K562 (cell line): Measurements from ENCODE around the gene FPGS. TPM values are rescaled to one million over a fixed set of nuclear protein-coding genes. Genes with fewer than 3 reads are reported as not detected.

Experiments used
- ATF3 ChIP-seq, 2 experiments: fragments of 450-650 bp in 1 of 2; sonication (generic) in 1 of 2; formaldehyde crosslinking in 1 of 2; IDR thresholded peaks in 1 of 2; conservative IDR thresholded peaks in 1 of 2; 2 replicates each; pipeline versions ENCODE4 v1.6.1 to v1.8.1; 2016 to 2023; ENCODE audit warnings: mild to moderate bottlenecking in 2 of 2, moderate library complexity in 2 of 2, inconsistent platforms in 1 of 2, missing genetic modification reagents in 1 of 2
- CREB1 ChIP-seq, 2 experiments: sonication (generic) in 1 of 2; formaldehyde crosslinking in 1 of 2; IDR thresholded peaks; 2 replicates each; pipeline versions ENCODE4 v1.6.1 to v1.8.0; 2012 to 2022; ENCODE audit warnings: inconsistent platforms in 1 of 2, mild to moderate bottlenecking in 1 of 2, missing genetic modification reagents in 1 of 2, moderate library complexity in 1 of 2
- CREM ChIP-seq: IDR thresholded peaks from 2 replicates; pipeline ENCODE4 v1.6.1; 2014; ENCODE audit warnings: antibody characterized with exemption, low read depth
- DNMT1 ChIP-seq: fragments of 450-650 bp; IDR thresholded peaks from 2 replicates; pipeline ENCODE4 v1.6.1; 2016; ENCODE audit warnings: antibody characterized with exemption, mild to moderate bottlenecking
- ETV1 ChIP-seq: fragments of 450-650 bp; conservative IDR thresholded peaks from 2 replicates; pipeline ENCODE4 v1.6.1; 2016; ENCODE audit warnings: missing genetic modification characterization, control low read depth, low read depth, missing compliant biosample characterization
- GATA2 ChIP-seq: sonication (generic); formaldehyde crosslinking; IDR thresholded peaks from 2 replicates; pipeline ENCODE4 v1.4.0; 2020; ENCODE audit warnings: mild to moderate bottlenecking, missing genetic modification reagents
- KDM2B ChIP-seq: fragments of 250-450 bp; sonication (Bioruptor Pico); IDR thresholded peaks from 2 replicates; pipeline ENCODE4 v1.8.0; 2021; ENCODE audit warnings: mild to moderate bottlenecking, moderate library complexity
- LCOR ChIP-seq: sonication (generic); formaldehyde crosslinking; IDR thresholded peaks from 2 replicates; pipeline ENCODE4 v1.8.0; 2022; ENCODE audit warnings: mild to moderate bottlenecking, missing genetic modification reagents
- MLX ChIP-seq, 2 experiments: fragments of 450-650 bp in 1 of 2; sonication (generic) in 1 of 2; formaldehyde crosslinking; conservative IDR thresholded peaks; 2 replicates each; pipeline versions ENCODE4 v1.4.0 to v1.8.1; 2020 to 2022; ENCODE audit warnings: mild to moderate bottlenecking in 1 of 2, missing genetic modification reagents in 1 of 2
- POLR2G ChIP-seq: fragments of 200-400 bp; formaldehyde crosslinking; IDR thresholded peaks from 2 replicates; pipeline ENCODE4 v1.6.1; 2017; ENCODE audit warnings: low read depth, mild to moderate bottlenecking, antibody characterized with exemption, low read length, moderate library complexity
- RB1 ChIP-seq: fragments of 450-650 bp; IDR thresholded peaks from 2 replicates; pipeline ENCODE4 v1.6.1; 2017; ENCODE audit warnings: low read depth, mild to moderate bottlenecking
- RUNX1 ChIP-seq: sonication (generic); IDR thresholded peaks from 2 replicates; pipeline ENCODE4 v1.6.1; 2016; ENCODE audit warnings: antibody characterized with exemption, low read depth
- SMARCA5 ChIP-seq: fragments of 450-650 bp; IDR thresholded peaks from 2 replicates; pipeline ENCODE4 v1.6.1; 2016
- TFAM ChIP-seq: fragments of 250-450 bp; sonication (Bioruptor Pico); conservative IDR thresholded peaks from 2 replicates; pipeline ENCODE4 v1.5.0; 2021; ENCODE audit warnings: mild to moderate bottlenecking, moderate library complexity
- TRIM24 ChIP-seq, 2 experiments: fragments of 450-650 bp; IDR thresholded peaks; 2 replicates each; pipeline ENCODE4 v1.6.1; 2016
- YY1 ChIP-seq, 3 experiments: IDR thresholded peaks; 2 replicates each; pipeline ENCODE4 v1.6.1; 2011; ENCODE audit warnings: low read length in 2 of 3, mild to moderate bottlenecking in 2 of 3, moderate library complexity in 2 of 3, borderline replicate concordance in 1 of 3, control low read depth in 1 of 3, low read depth in 1 of 3; ENCODE audit not compliant: insufficient read depth in 3 of 3, insufficient replicate concordance in 2 of 3, control insufficient read depth in 1 of 3, insufficient read length in 1 of 3; ENCODE audit errors: extremely low read depth in 1 of 3
- ZFP91 ChIP-seq: sonication (generic); formaldehyde crosslinking; IDR thresholded peaks from 2 replicates; pipeline ENCODE4 v1.8.0; 2022; ENCODE audit warnings: mild to moderate bottlenecking, missing genetic modification reagents
- ZNF134 ChIP-seq: fragments of 250-450 bp; sonication (Bioruptor Pico); conservative IDR thresholded peaks from 2 replicates; pipeline ENCODE4 v1.4.0; 2020
- ZNF384 ChIP-seq: IDR thresholded peaks from 2 replicates; pipeline ENCODE4 v1.6.1; 2012; ENCODE audit warnings: low read depth, low read length, improper control_type of control experiment
- polyA plus RNA-seq, 8 experiments: library from polyadenylated mRNA; depleted of rRNA in 4 of 8; stranded (reverse) in 5 of 8; unstranded in 3 of 8; fragments of >200 nt; fragmentation: Nextera tagmentation in 2 of 8; fragmentation: Illumina TruSeq in 1 of 8; extraction: Ambion mirVana in 2 of 8; extraction: Trizol in 1 of 8; gene quantifications; 2 replicates each; pipeline versions ENCODE4 v1.2.1 to v1.2.3, GENCODE V29; 2011 to 2014; ENCODE audit warnings: inconsistent platforms in 1 of 8, missing spikeins in 1 of 8
- total RNA-seq, 7 experiments: library from RNA; depleted of rRNA in 6 of 7; stranded (reverse); fragments of >200 nt in 6 of 7; fragmentation: Illumina TruSeq in 2 of 7; extraction: Trizol in 2 of 7; gene quantifications; 2 replicates each; pipeline versions ENCODE4 v1.2.1 to v1.2.3, GENCODE V29; 2011 to 2021; ENCODE audit warnings: low replicate concordance in 1 of 7
- TF ChIP-seq, protein P1 (sequence below): fragments of 200-800 bp; sonication (Bioruptor generic); IDR thresholded peaks from 2 replicates; pipeline ENCODE4 v1.6.1; 2017; ENCODE audit warnings: missing genetic modification characterization, missing compliant biosample characterization

The FPGS gene
- total and polyA plus RNA-seq, 9 of the 15 experiments (the other 6 are each of a cell fraction or from before 2014, with no cell fraction given): 0.84 to 86.4 (median 59.2) TPM

- TF ChIP-seq KDM2B (CRISPR knock-in tag) (0 out of 2 replicates have a peak, but pooled peaks have one; percentile 9), DNMT1 (no peak), ETV1 (tag) (no peak), RUNX1 (no peak), YY1 (IDR thresholded peaks at IDR 0.05; ENCODE audit: borderline replicate concordance in 1 of 3, control insufficient read depth in 1 of 3, extremely low read depth in 1 of 3, insufficient read depth in 3 of 3, insufficient read length in 1 of 3, insufficient replicate concordance in 2 of 3, low read depth in 1 of 3, low read length in 2 of 3) (peak in 1 of 3 experiments; percentile 15), SMARCA5 (no peak), ZNF134 (no peak), CREB1 (IDR thresholded peaks at IDR 0.05) (no peak; the same call in 1 of the 2 replicates), CREB1 (CRISPR knock-in tag; IDR thresholded peaks at IDR 0.05) (peak; percentile 76), TFAM (no peak), CREM (peak; percentile 53; the same call in 1 of the 2 replicates), GATA2 (no peak), ZFP91 (no peak), POLR2G (peak; percentile 65), ATF3 (IDR thresholded peaks at IDR 0.05) (no peak; the same call in 1 of the 2 replicates), ATF3 (CRISPR knock-in tag; conservative IDR thresholded peaks at IDR 0.05) (no peak), RB1 (peak; percentile 69; the same call in 1 of the 2 replicates), LCOR (CRISPR knock-in tag) (0 out of 2 replicates have a peak, but pooled peaks have one; percentile 60), ZNF384 (no peak), MLX (CRISPR knock-in tag; conservative IDR thresholded peaks at IDR 0.05) (no peak), TRIM24 (IDR thresholded peaks at IDR 0.05) (no peak)
- TF ChIP-seq, protein P1, sequence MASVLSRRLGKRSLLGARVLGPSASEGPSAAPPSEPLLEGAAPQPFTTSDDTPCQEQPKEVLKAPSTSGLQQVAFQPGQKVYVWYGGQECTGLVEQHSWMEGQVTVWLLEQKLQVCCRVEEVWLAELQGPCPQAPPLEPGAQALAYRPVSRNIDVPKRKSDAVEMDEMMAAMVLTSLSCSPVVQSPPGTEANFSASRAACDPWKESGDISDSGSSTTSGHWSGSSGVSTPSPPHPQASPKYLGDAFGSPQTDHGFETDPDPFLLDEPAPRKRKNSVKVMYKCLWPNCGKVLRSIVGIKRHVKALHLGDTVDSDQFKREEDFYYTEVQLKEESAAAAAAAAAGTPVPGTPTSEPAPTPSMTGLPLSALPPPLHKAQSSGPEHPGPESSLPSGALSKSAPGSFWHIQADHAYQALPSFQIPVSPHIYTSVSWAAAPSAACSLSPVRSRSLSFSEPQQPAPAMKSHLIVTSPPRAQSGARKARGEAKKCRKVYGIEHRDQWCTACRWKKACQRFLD (CRISPR knock-in tag): peak; percentile 23; the same call in 1 of the 2 replicates
These were observed 17.4 kb upstream of the FPGS start (continued) for GRCh38 chr9:127785023-127785932.
